B cell (primary cell): ENCODE results near the gene ABLIM1. TPM values are rescaled to one million over a fixed set of nuclear protein-coding genes. Genes with fewer than 3 reads are reported as not detected.

ENCODE experiments used
- ATAC-seq: fragments of 200-7000 bp; cut with Tn5 transposase; one replicate; pipeline ENCODE4 v1.10.0; 2021; ENCODE audit warnings: low read depth, mild to moderate bottlenecking, moderate number of reproducible peaks, moderate library complexity
- CTCF ChIA-PET: fragments of 350-600 bp; sonication (Branson Sonifier 250); formaldehyde crosslinking; loops from one replicate; lab custom pipeline; 2021; ENCODE audit warnings: antibody characterized with exemption, inconsistent platforms; lab: Charles Lee
- POLR2A ChIA-PET: fragments of 350-600 bp; sonication (Branson Sonifier 250); formaldehyde crosslinking; loops from one replicate; lab custom pipeline; 2021; ENCODE audit warnings: antibody characterized with exemption; lab: Charles Lee
- DNase-seq: peaks from one replicate; pipeline ENCODE4 v3.0.0; 2013
- H2AFZ ChIP-seq: 2 replicates; pipeline ENCODE4 v1.6.1; 2012; ENCODE audit warnings: mild to moderate bottlenecking, low read depth, low read length; ENCODE audit not compliant: insufficient read depth, poor library complexity, severe bottlenecking
- H3K27ac ChIP-seq, 2 donors: 1 replicate in 1 of 2; 2 replicates in 1 of 2; pipeline ENCODE4 v1.5.1; 2012 to 2013; ENCODE audit warnings: low read length in 2 of 2, mild to moderate bottlenecking in 2 of 2, moderate library complexity in 1 of 2
- H3K27me3 ChIP-seq, 4 experiments: fragments of 200-600 bp in 1 of 4; sonication (generic) in 1 of 4; replicated peaks in 1 of 4; 1 replicate in 2 of 4; 2 replicates in 2 of 4; pipeline versions ENCODE4 v1.6.1 to v1.7.0; 2013 to 2016; ENCODE audit warnings: low read length in 3 of 4, mild to moderate bottlenecking in 2 of 4, mixed read lengths in 1 of 4, moderate library complexity in 1 of 4; ENCODE audit not compliant: insufficient read depth in 4 of 4, control insufficient read depth in 3 of 4; ENCODE audit errors: control extremely low read depth in 1 of 4
- H3K36me3 ChIP-seq, 2 experiments: replicated peaks in 1 of 2; 1 replicate in 1 of 2; 2 replicates in 1 of 2; pipeline versions ENCODE4 v1.6.1 to v1.7.1; 2013; ENCODE audit warnings: low read length in 1 of 2; ENCODE audit not compliant: insufficient read depth in 2 of 2, control insufficient read depth in 1 of 2; ENCODE audit errors: control extremely low read depth in 1 of 2, extremely low read depth in 1 of 2
- H3K4me1 ChIP-seq, 2 donors: fragments of 200-600 bp in 1 of 2; sonication (generic) in 1 of 2; 1 replicate in 1 of 2; 2 replicates in 1 of 2; pipeline versions ENCODE4 v1.5.1 to v1.6.1; 2013 to 2017; ENCODE audit warnings: low read length in 2 of 2; ENCODE audit not compliant: control insufficient read depth in 2 of 2, insufficient read depth in 2 of 2
- H3K4me2 ChIP-seq: replicated peaks from 2 replicates; pipeline ENCODE3; 2012; ENCODE audit warnings: mild to moderate bottlenecking, low read depth, low read length; ENCODE audit not compliant: poor library complexity, severe bottlenecking
- H3K4me3 ChIP-seq, 5 experiments: fragments of 200-600 bp in 1 of 5; sonication (generic) in 1 of 5; 1 replicate in 3 of 5; 2 replicates in 2 of 5; pipeline versions ENCODE4 v1.5.1 to v1.7.0; 2011 to 2016; ENCODE audit warnings: low read length in 4 of 5, mild to moderate bottlenecking in 4 of 5, low read depth in 2 of 5, control low read depth in 1 of 5, moderate library complexity in 1 of 5; ENCODE audit not compliant: insufficient read depth in 1 of 5; ENCODE audit errors: control extremely low read depth in 1 of 5, extremely low read depth in 1 of 5
- H3K79me2 ChIP-seq: fragments of 200-600 bp; sonication (generic); one replicate; pipeline ENCODE4 v1.6.0; 2016; ENCODE audit warnings: low read length; ENCODE audit not compliant: control insufficient read depth, insufficient read depth
- H3K9ac ChIP-seq: fragments of 200-600 bp; sonication (generic); 2 replicates; pipeline ENCODE4 v1.6.1; 2017; ENCODE audit warnings: mild to moderate bottlenecking, low read length, moderate library complexity
- H3K9me3 ChIP-seq, 3 donors: one replicate each; pipeline versions ENCODE4 v1.6.1 to v1.7.1; 2013; ENCODE audit warnings: low read length in 2 of 3; ENCODE audit not compliant: control insufficient read depth in 2 of 3, insufficient read depth in 1 of 3; ENCODE audit errors: control extremely low read depth in 1 of 3
- H4K20me1 ChIP-seq: 2 replicates; pipeline ENCODE4 v1.6.0; 2012; ENCODE audit warnings: mild to moderate bottlenecking, low read length; ENCODE audit not compliant: insufficient read depth, control insufficient read depth, poor library complexity, severe bottlenecking
- H3K27ac Mint-ChIP-seq: one replicate; pipeline ENCODE4 v1.8.0; 2021; ENCODE audit warnings: mixed read lengths
- H3K27me3 Mint-ChIP-seq: one replicate; pipeline ENCODE4 v1.8.0; 2021; ENCODE audit warnings: mixed read lengths
- H3K4me1 Mint-ChIP-seq: one replicate; pipeline ENCODE4 v1.8.0; 2021; ENCODE audit warnings: mixed read lengths
- H3K4me3 Mint-ChIP-seq: one replicate; pipeline ENCODE4 v1.8.0; 2021; ENCODE audit warnings: mixed read lengths
- H3K9me3 Mint-ChIP-seq: one replicate; pipeline ENCODE4 v1.8.0; 2022; ENCODE audit warnings: mixed read lengths; ENCODE audit not compliant: insufficient read depth
- CTCF ChIP-seq: fragments of 200-600 bp; IDR thresholded peaks from one replicate; pipeline ENCODE4 v1.8.0; 2022; ENCODE audit warnings: antibody characterized with exemption, mild to moderate bottlenecking
- EZH2 ChIP-seq: IDR thresholded peaks from 2 replicates; pipeline ENCODE4 v1.6.1; 2012; ENCODE audit warnings: borderline replicate concordance, low read depth, mild to moderate bottlenecking, moderate library complexity, low read length; ENCODE audit not compliant: insufficient read depth, poor library complexity, severe bottlenecking
- WGBS: methylation state at CpG from one replicate; pipeline ENCODE4 v1.1.5; 2013; ENCODE audit warnings: missing lambda C conversion rate; ENCODE audit not compliant: insufficient coverage; 5-methylcytosine and 5-hydroxymethylcytosine counted together
- intact Hi-C: fragments of 100-400 bp; cut with micrococcal nuclease; formaldehyde crosslinking; loops from one replicate; pipeline ENCODE4 v1.10.0; 2022
- polyA plus RNA-seq: library from polyadenylated mRNA; depleted of rRNA; stranded (reverse); fragments of >200 nt; gene quantifications from 2 replicates; pipeline ENCODE4 v1.2.3, GENCODE V29; 2012
- total RNA-seq, 2 donors: library from RNA; stranded (reverse); fragments of 120-200 nt in 1 of 2; gene quantifications; 1 replicate in 1 of 2; 2 replicates in 1 of 2; pipeline versions ENCODE4 v1.2.3 to v1.2.4, GENCODE V29; 2013 to 2022

The ABLIM1 gene
- total and polyA plus RNA-seq, 2 donors (not counting 1 experiment from before 2014, with no cell fraction given): 55.6 to 148 TPM

GRCh38 chr10:114650266-114650665 is 7.8 kb downstream of the ABLIM1 start:
- Mint-ChIP-seq H3K4me3 (no peak overlapping the region), H3K4me1 (no peaks in the 10 kb centered on the region), H3K9me3 (no peaks in the 10 kb centered on the region), H3K27ac (no peak overlapping the region), H3K27me3 (no peaks in the 10 kb centered on the region)
- TF ChIP-seq EZH2 (no peak), CTCF (no peak)
- H3K36me3 ChIP-seq: no peaks in the 10 kb centered on the region
- ChIA-PET CTCF (interaction anchor here (0.6 kb wide), 1 partner anchor 66 kb away, joined by 3 read pairs; no protein-coding TSS in a partner anchor), POLR2A (no interaction called here)
- H2AFZ ChIP-seq: no peak overlapping the region
- H3K9ac ChIP-seq: no peak overlapping the region
- no peaks in the 10 kb centered on the region for H4K20me1 ChIP-seq
- no peak overlapping the region for H3K4me2 ChIP-seq
- DNase-seq (no peak), ATAC-seq (no peak)
- no peak overlapping the region for H3K4me3 ChIP-seq
- H3K79me2 ChIP-seq: no peaks in the 10 kb centered on the region
- no peak overlapping the region for H3K27ac ChIP-seq
- WGBS: no CpG with 5 or more reads among the region's 1 CpG
- peaks cover 0 to 3% (median 0%) of the 10 kb centered on the region in 3 donors for H3K9me3 ChIP-seq
- no peaks in the 10 kb centered on the region for H3K4me1 ChIP-seq
- intact Hi-C loops: no loop called here
- no peaks in the 10 kb centered on the region for H3K27me3 ChIP-seq

- Mint-ChIP-seq H3K9me3 (no peaks in the 10 kb centered on the region), H3K4me1 (no peaks in the 10 kb centered on the region), H3K27ac (no peak overlapping the region), H3K4me3 (no peak overlapping the region), H3K27me3 (no peaks in the 10 kb centered on the region)
- no peak for TF ChIP-seq CTCF
- POLR2A ChIA-PET: no interaction called here
- H3K36me3 ChIP-seq: no peaks in the 10 kb centered on the region
- H3K9ac ChIP-seq: no peak overlapping the region
- H3K4me2 ChIP-seq: no peak overlapping the region
- no peak for ATAC-seq
- DNase-seq: no peak
- whole genome bisulfite sequencing: 34% methylated on average over 3 of the region's 7 CpGs
- H3K27me3 ChIP-seq: no peaks in the 10 kb centered on the region
- no peaks in the 10 kb centered on the region for H3K4me1 ChIP-seq
- no peaks in the 10 kb centered on the region for H4K20me1 ChIP-seq
- no peak overlapping the region for H3K27ac ChIP-seq
- intact Hi-C loops: no loop called here
- no peaks in the 10 kb centered on the region for H3K79me2 ChIP-seq
- no peaks in the 10 kb centered on the region for H3K9me3 ChIP-seq
- CTCF ChIA-PET: no interaction called here
- no peak overlapping the region for H3K4me3 ChIP-seq
- no peak overlapping the region for H2AFZ ChIP-seq
Observed at GRCh38 chr10:114649217-114649903, 8.7 kb downstream of the ABLIM1 start.
